Kidney epithelial cell (primary cell): Measurements from ENCODE around the gene GFRA1. TPM values are rescaled to one million over a fixed set of nuclear protein-coding genes. Genes with fewer than 3 reads are reported as not detected.

Source experiments
- DNase-seq: peaks from one replicate; pipeline ENCODE4 v3.0.0-alpha.2; 2010; ENCODE audit warnings: low read depth
- H3K27me3 ChIP-seq: 2 replicates; pipeline ENCODE4 v1.6.0; 2011; ENCODE audit warnings: low read length; ENCODE audit not compliant: control insufficient read depth, insufficient read depth
- H3K36me3 ChIP-seq: 2 replicates; pipeline ENCODE4 v1.5.1; 2011; ENCODE audit warnings: low read length; ENCODE audit not compliant: control insufficient read depth, insufficient read depth
- H3K4me3 ChIP-seq: 2 replicates; pipeline ENCODE4 v1.5.1; 2011; ENCODE audit warnings: low read depth, mild to moderate bottlenecking, control low read depth, low read length
- total RNA-seq: library from RNA; depleted of rRNA; stranded (reverse); fragments of >200 nt; gene quantifications from 2 replicates; pipeline ENCODE4 v1.2.3, GENCODE V29; 2015
- TF ChIP-seq, protein P1 (sequence below): IDR thresholded peaks from 2 replicates; pipeline ENCODE4 v1.5.1; 2011; ENCODE audit warnings: mild to moderate bottlenecking, moderate library complexity, low read length, control low read depth, inconsistent platforms; ENCODE audit not compliant: insufficient read depth, poor library complexity, severe bottlenecking

Gene GFRA1
- total RNA-seq, 1 donor from 2014 or later = 1.6 TPM

GRCh38 chr10:116103668-116104067 lies 169.3 kb downstream of the GFRA1 start:
- H3K4me3 ChIP-seq = no peak overlapping the region

DNA sequence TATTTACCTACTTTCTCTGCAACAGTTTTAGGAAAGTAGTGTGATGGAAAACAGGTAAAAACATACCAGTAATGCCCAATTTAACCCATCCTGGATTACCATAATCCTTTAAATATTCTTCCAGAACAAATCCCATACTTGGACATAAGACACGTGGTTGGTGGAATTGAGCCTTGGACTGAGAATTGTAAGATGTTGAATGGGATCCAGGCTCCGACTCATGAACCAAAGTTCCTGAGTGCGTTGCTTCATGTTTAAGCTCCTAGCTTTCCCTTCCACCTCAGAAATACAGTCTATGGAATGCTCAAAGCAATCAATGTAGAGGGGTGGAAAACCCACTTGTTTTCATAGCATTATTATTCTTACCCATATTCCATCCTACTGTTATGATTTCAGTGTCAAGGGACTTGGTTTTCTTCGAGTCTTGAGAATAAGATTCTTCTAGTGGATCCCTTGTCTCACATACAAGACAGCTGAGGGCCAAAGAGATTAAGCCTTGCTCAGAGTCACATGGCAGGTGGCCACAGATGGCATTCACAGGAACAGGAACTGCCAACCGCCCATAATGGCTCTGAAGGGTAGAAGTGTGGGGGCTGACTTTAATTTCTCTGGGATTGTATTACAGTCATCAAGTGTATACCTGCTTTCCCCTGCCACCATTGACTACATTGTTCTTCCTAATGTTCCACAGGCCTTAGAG lies 171.2 kb downstream of the GFRA1 start:
- TF ChIP-seq, protein P1, sequence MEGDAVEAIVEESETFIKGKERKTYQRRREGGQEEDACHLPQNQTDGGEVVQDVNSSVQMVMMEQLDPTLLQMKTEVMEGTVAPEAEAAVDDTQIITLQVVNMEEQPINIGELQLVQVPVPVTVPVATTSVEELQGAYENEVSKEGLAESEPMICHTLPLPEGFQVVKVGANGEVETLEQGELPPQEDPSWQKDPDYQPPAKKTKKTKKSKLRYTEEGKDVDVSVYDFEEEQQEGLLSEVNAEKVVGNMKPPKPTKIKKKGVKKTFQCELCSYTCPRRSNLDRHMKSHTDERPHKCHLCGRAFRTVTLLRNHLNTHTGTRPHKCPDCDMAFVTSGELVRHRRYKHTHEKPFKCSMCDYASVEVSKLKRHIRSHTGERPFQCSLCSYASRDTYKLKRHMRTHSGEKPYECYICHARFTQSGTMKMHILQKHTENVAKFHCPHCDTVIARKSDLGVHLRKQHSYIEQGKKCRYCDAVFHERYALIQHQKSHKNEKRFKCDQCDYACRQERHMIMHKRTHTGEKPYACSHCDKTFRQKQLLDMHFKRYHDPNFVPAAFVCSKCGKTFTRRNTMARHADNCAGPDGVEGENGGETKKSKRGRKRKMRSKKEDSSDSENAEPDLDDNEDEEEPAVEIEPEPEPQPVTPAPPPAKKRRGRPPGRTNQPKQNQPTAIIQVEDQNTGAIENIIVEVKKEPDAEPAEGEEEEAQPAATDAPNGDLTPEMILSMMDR = no peak
- Histone ChIP-seq H3K36me3 (no peaks in the 10 kb centered on the region), H3K4me3 (no peak overlapping the region), H3K27me3 (no peaks in the 10 kb centered on the region)
- DNase-seq = no peak

More at GRCh38 chr10:116103668-116104067, 169.3 kb downstream of the GFRA1 start:
- no peaks in the 10 kb centered on the region for H3K36me3 ChIP-seq
- TF ChIP-seq, protein P1 = no peak
- H3K27me3 ChIP-seq = no peaks in the 10 kb centered on the region
- no peak for DNase-seq

DNA sequence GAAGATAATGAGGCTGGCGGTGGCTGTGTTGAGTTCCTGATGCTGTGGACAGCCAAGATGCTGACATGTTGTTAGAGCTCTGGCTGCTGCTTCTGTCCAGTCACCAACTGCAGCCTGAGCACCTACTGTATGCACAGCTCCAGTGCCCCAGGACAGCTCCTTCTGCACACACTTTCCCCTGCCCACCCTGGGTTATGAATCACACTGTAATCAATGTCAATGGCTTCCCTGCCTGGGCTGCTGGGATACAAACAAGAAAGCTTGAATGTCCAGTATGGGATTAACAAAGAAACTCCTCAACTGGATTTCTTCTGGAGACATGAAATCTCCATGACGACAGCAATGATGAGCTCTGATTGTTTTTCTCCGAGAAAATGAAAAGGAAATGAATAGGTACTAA lies 172.0 kb downstream of the GFRA1 start:
- no peak for DNase-seq
- no peaks in the 10 kb centered on the region for H3K27me3 ChIP-seq
- TF ChIP-seq, protein P1 = no peak
- no peaks in the 10 kb centered on the region for H3K36me3 ChIP-seq
- no peak overlapping the region for H3K4me3 ChIP-seq

DNA sequence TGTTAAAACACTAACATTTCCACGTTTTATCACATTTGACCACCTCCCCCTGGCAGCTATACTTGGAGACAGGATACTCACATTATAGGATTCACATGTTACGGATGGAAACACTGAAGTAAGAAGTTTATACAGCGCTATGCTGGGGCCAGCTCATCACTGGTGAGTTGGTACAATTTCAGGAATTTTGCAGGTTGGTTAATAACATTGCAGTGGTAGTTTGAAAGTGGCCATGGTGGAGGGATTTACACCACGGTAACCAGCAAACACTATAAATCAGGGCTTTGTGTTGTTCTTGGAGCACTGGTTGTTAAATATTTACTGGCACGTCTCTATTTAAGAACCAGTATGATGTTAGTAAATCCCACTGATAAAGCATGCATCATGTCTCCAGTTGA lies 174.0 kb downstream of the GFRA1 start:
- TF ChIP-seq, protein P1 = no peak
- Histone ChIP-seq H3K36me3 (no peaks in the 10 kb centered on the region), H3K27me3 (no peaks in the 10 kb centered on the region), H3K4me3 (no peak overlapping the region)
- DNase-seq = peak; percentile 86

DNA sequence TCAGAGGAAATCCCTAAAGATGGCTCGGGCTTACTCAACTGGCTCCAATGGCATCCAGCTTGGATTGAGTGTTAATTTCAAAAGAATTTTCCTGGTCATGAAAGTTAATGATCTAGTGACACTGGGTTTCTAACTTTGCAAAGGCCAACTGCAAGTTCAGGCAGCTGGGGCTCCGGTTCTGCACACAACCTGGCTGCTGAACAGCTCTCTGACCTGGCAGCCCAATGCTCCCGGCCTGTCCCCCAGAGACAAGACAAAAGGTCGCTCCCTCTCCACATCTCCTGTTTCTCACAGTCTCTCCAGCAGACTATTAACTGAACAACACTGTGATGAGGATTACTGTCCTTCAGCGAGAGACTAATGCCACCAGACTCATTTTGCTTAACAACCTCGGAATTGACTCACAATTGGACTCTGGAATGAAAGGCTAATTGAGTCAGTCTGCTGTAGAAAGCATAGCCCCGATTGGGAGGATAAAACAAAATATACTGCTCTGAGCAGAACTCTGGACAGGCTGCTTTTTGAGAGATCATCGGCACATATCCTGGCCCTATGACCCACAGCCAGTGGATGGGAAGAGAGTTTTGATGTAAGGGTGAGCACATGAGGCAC lies 174.5 kb downstream of the GFRA1 start:
- peak; percentile 54 for DNase-seq
- TF ChIP-seq, protein P1 = no peak
- Histone ChIP-seq H3K27me3 (no peaks in the 10 kb centered on the region), H3K4me3 (no peak overlapping the region), H3K36me3 (no peaks in the 10 kb centered on the region)
